Neural cell (in vitro differentiated cells): ENCODE measurements around the gene COL4A1. TPM values are rescaled to one million over a fixed set of nuclear protein-coding genes. Genes with fewer than 3 reads are reported as not detected.
A peak's percentile ranks its signal among the peaks of the same experiment; 100 is the strongest.

Experiments used
- H2AFZ ChIP-seq: fragments of 200-600, 300-800 bp; sonication (generic), shearing (Covaris generic); 2 replicates; pipeline ENCODE4 v1.6.0; 2014; ENCODE audit warnings: low read depth, mild to moderate bottlenecking, antibody characterized with exemption, low read length, moderate library complexity
- H3F3A ChIP-seq: fragments of 200-600 bp; shearing (Covaris generic); 2 replicates; pipeline ENCODE4 v1.6.1; 2016; ENCODE audit warnings: mild to moderate bottlenecking, moderate library complexity, mixed read lengths, antibody characterized with exemption, low read length; ENCODE audit not compliant: insufficient read depth, poor library complexity, severe bottlenecking
- H3K27ac ChIP-seq: fragments of 200-600, 300-800 bp; sonication (generic), shearing (Covaris generic); 2 replicates; pipeline ENCODE4 v1.5.1; 2014; ENCODE audit warnings: mild to moderate bottlenecking, low read length, moderate library complexity
- H3K27me3 ChIP-seq: fragments of 300-800, 200-600 bp; sonication (generic), shearing (Covaris generic); 2 replicates; pipeline ENCODE4 v1.6.0; 2014; ENCODE audit warnings: mild to moderate bottlenecking, low read depth, low read length, moderate library complexity; ENCODE audit not compliant: insufficient read depth
- H3K36me3 ChIP-seq: fragments of 300-800, 200-600 bp; sonication (generic), shearing (Covaris generic); 2 replicates; pipeline ENCODE4 v1.5.1; 2014; ENCODE audit warnings: mild to moderate bottlenecking, antibody characterized with exemption, low read length, moderate library complexity; ENCODE audit not compliant: insufficient read depth
- H3K4me2 ChIP-seq: fragments of 300-800, 200-600 bp; sonication (generic), shearing (Covaris generic); 2 replicates; pipeline ENCODE4 v1.6.0; 2014; ENCODE audit warnings: mild to moderate bottlenecking, low read length
- H3K4me3 ChIP-seq: fragments of 300-800, 200-600 bp; sonication (generic), shearing (Covaris generic); 2 replicates; pipeline ENCODE4 v1.5.1; 2014; ENCODE audit warnings: mild to moderate bottlenecking, low read length, moderate library complexity
- H3K79me2 ChIP-seq: fragments of 200-600 bp; shearing (Covaris generic); replicated peaks from 2 replicates; pipeline ENCODE4 v1.6.0; 2014; ENCODE audit warnings: mild to moderate bottlenecking, low read length, moderate library complexity; ENCODE audit not compliant: insufficient read depth
- H3K9ac ChIP-seq: fragments of 300-800, 200-600 bp; sonication (generic), shearing (Covaris generic); 2 replicates; pipeline ENCODE4 v1.6.1; 2016; ENCODE audit warnings: mild to moderate bottlenecking, low read length, mixed read lengths
- H3K9me2 ChIP-seq: fragments of 200-600 bp; shearing (Covaris generic); 2 replicates; pipeline ENCODE4 v1.6.1; 2016; ENCODE audit warnings: mild to moderate bottlenecking, low read length, mixed read lengths; ENCODE audit not compliant: insufficient read depth
- H3K9me3 ChIP-seq: fragments of 200-600, 300-800 bp; sonication (generic), shearing (Covaris generic); 2 replicates; pipeline ENCODE4 v1.6.1; 2016; ENCODE audit warnings: mild to moderate bottlenecking, mixed run types, low read length, moderate library complexity, mixed read lengths
- H4K20me1 ChIP-seq: fragments of 200-600 bp; shearing (Covaris generic); 2 replicates; pipeline ENCODE4 v1.6.1; 2016; ENCODE audit warnings: mild to moderate bottlenecking, mixed run types; ENCODE audit not compliant: insufficient read depth
- CTCF ChIP-seq: fragments of 450-650 bp; IDR thresholded peaks from 2 replicates; pipeline ENCODE4 v1.5.1; 2014; ENCODE audit warnings: antibody characterized with exemption, mild to moderate bottlenecking, moderate library complexity; ENCODE audit not compliant: poor library complexity, severe bottlenecking
- EP300 ChIP-seq: fragments of 450-650 bp; conservative IDR thresholded peaks from 2 replicates; pipeline ENCODE4 v1.6.1; 2014; ENCODE audit warnings: antibody characterized with exemption, mild to moderate bottlenecking, moderate library complexity; ENCODE audit not compliant: poor library complexity, severe bottlenecking
- EZH2 ChIP-seq: fragments of 200-600, 300-800 bp; shearing (Covaris generic), sonication (generic); IDR thresholded peaks from 2 replicates; pipeline ENCODE4 v1.6.1; 2014; ENCODE audit warnings: antibody characterized with exemption, low read length, borderline replicate concordance, mild to moderate bottlenecking; ENCODE audit not compliant: insufficient read depth, poor library complexity, severe bottlenecking
- MXI1 ChIP-seq: fragments of 450-650 bp; conservative IDR thresholded peaks from 2 replicates; pipeline ENCODE4 v1.6.1; 2014; ENCODE audit warnings: antibody characterized with exemption, mild to moderate bottlenecking; ENCODE audit not compliant: poor library complexity, severe bottlenecking
- POLR2AphosphoS5 ChIP-seq: IDR thresholded peaks from 2 replicates; pipeline ENCODE4 v1.6.1; 2012
- RAD21 ChIP-seq: fragments of 450-650 bp; conservative IDR thresholded peaks from 2 replicates; pipeline ENCODE4 v1.6.1; 2014; ENCODE audit warnings: antibody characterized with exemption, mild to moderate bottlenecking, moderate library complexity
- REST ChIP-seq: IDR thresholded peaks from 2 replicates; pipeline ENCODE4 v1.6.1; 2012; ENCODE audit warnings: borderline replicate concordance
- SMC3 ChIP-seq: fragments of 450-650 bp; conservative IDR thresholded peaks from 2 replicates; pipeline ENCODE4 v1.6.1; 2014; ENCODE audit warnings: antibody characterized with exemption, mild to moderate bottlenecking, moderate library complexity; ENCODE audit not compliant: poor library complexity
- TAF1 ChIP-seq: IDR thresholded peaks from 2 replicates; pipeline ENCODE4 v1.6.1; 2012; ENCODE audit warnings: low read depth
- polyA plus RNA-seq: library from polyadenylated mRNA; depleted of rRNA; stranded (reverse); fragments of >200 nt; gene quantifications from 2 replicates; pipeline ENCODE4 v1.2.3, GENCODE V29; 2014

COL4A1 gene
- polyA plus RNA-seq, 1 donor from 2014 or later = 13.1 TPM

- H3K4me2 ChIP-seq = no peak overlapping the region
- H3K9me3 ChIP-seq = no peaks in the 10 kb centered on the region
- H3F3A ChIP-seq = no peaks in the 10 kb centered on the region
- peak; percentile 10 for TF ChIP-seq POLR2AphosphoS5
- TF ChIP-seq EZH2 = no peak
- H3K27me3 ChIP-seq = no peaks in the 10 kb centered on the region
- no peaks in the 10 kb centered on the region for H4K20me1 ChIP-seq
- H3K9ac ChIP-seq = no peak overlapping the region
- no peak overlapping the region for H3K4me3 ChIP-seq
- no peaks in the 10 kb centered on the region for H3K79me2 ChIP-seq
- H3K9me2 ChIP-seq = no peaks in the 10 kb centered on the region
- H2AFZ ChIP-seq = no peak overlapping the region
- no peak overlapping the region for H3K27ac ChIP-seq
- H3K36me3 ChIP-seq = no peaks in the 10 kb centered on the region
Observed at GRCh38 chr13:110300090-110300815, 6.7 kb downstream of the COL4A1 start.

- Histone ChIP-seq H3K9ac (no peak overlapping the region), H3K27me3 (no peaks in the 10 kb centered on the region), H3K27ac (no peak overlapping the region), H3K36me3 (no peaks in the 10 kb centered on the region), H3K4me2 (no peak overlapping the region), H3F3A (no peaks in the 10 kb centered on the region), H3K9me3 (no peaks in the 10 kb centered on the region), H2AFZ (no peak overlapping the region), H3K9me2 (no peaks in the 10 kb centered on the region), H3K79me2 (no peaks in the 10 kb centered on the region), H3K4me3 (no peak overlapping the region), H4K20me1 (no peaks in the 10 kb centered on the region)
- TF ChIP-seq RAD21 (no peak), EP300 (no peak), SMC3 (no peak), CTCF (no peak), TAF1 (no peak), EZH2 (no peak), REST (no peak), MXI1 (no peak), POLR2AphosphoS5 (no peak)
Observed at GRCh38 chr13:110299283-110299840, 7.6 kb downstream of the COL4A1 start.
